AG09309 (cell line): ENCODE data around the gene MEIS2.

Experiments used
- DNase-seq: peaks from one replicate; pipeline ENCODE4 v3.0.0-alpha.2; 2010; ENCODE audit warnings: low read depth
- H3K4me3 ChIP-seq: 2 replicates; pipeline ENCODE4 v1.5.1; 2011; ENCODE audit warnings: mild to moderate bottlenecking, low read depth, low read length, moderate library complexity; ENCODE audit not compliant: control insufficient read depth
- CTCF ChIP-seq: IDR thresholded peaks from 2 replicates; pipeline ENCODE4 v1.5.1; 2011; ENCODE audit warnings: mild to moderate bottlenecking, low read depth, low read length, inconsistent platforms; ENCODE audit not compliant: insufficient read depth, control insufficient read depth; ENCODE audit errors: missing control alignments

MEIS2 gene

GRCh38 chr15:37016231-37016630, 84.1 kb downstream of the MEIS2 start:
- DNase-seq, result peak; percentile 37
- H3K4me3 ChIP-seq, result no peak overlapping the region
- TF ChIP-seq CTCF, result no peak

GRCh38 chr15:37015451-37015850, 84.9 kb downstream of the MEIS2 start:
- DNase-seq, result no peak
- H3K4me3 ChIP-seq, result no peak overlapping the region
- TF ChIP-seq CTCF, result no peak

- H3K4me3 ChIP-seq, result no peak overlapping the region
- no peak for TF ChIP-seq CTCF
- peak; percentile 14 for DNase-seq
Observed at GRCh38 chr15:37015035-37015434, 85.3 kb downstream of the MEIS2 start.

- H3K4me3 ChIP-seq, result no peak overlapping the region
- no peak for DNase-seq
- TF ChIP-seq CTCF, result no peak
Observed at GRCh38 chr15:37014566-37014965, 85.8 kb downstream of the MEIS2 start.

GRCh38 chr15:37014137-37014536, 86.2 kb downstream of the MEIS2 start:
- no peak for DNase-seq
- H3K4me3 ChIP-seq, result no peak overlapping the region
- no peak for TF ChIP-seq CTCF

GRCh38 chr15:37010595-37010994, 89.8 kb downstream of the MEIS2 start:
- H3K4me3 ChIP-seq, result no peak overlapping the region
- DNase-seq, result no peak
- no peak for TF ChIP-seq CTCF

GRCh38 chr15:37009288-37009687, 91.1 kb downstream of the MEIS2 start:
- DNase-seq, result no peak
- no peak for TF ChIP-seq CTCF
- H3K4me3 ChIP-seq, result no peak overlapping the region
